H1 (cell line): ENCODE measurements around the gene CHD2. TPM values are rescaled to one million over a fixed set of nuclear protein-coding genes. Genes with fewer than 3 reads are reported as not detected.

Experiments used
- CTCF ChIA-PET: fragments of 300-600 bp; sonication (Branson Sonifier 250); formaldehyde crosslinking; loops from one replicate; lab custom pipeline; 2021; ENCODE audit not compliant: partially characterized antibody; lab: Charles Lee
- POLR2A ChIA-PET: fragments of 300-600 bp; sonication (Branson Sonifier 250); formaldehyde crosslinking; loops from one replicate; lab custom pipeline; 2021; ENCODE audit warnings: inconsistent platforms; ENCODE audit not compliant: partially characterized antibody; lab: Charles Lee
- DNase-seq, 2 experiments: peaks; one replicate each; pipeline versions ENCODE4 v3.0.0 to v3.0.0-alpha.2; 2010 to 2022; ENCODE audit warnings: low spot score in 2 of 2, low read depth in 1 of 2, mixed read lengths in 1 of 2
- FAIRE-seq: peaks from 2 replicates; lab custom pipeline; 2011; peaks lifted over from hg19 to GRCh38; lab: Jason Lieb, UNC
- H2AFZ ChIP-seq: 2 replicates; pipeline ENCODE4 v1.8.1; 2012; ENCODE audit warnings: low read length, inconsistent platforms
- H2AK5ac ChIP-seq: 2 replicates; pipeline ENCODE4 v1.6.1; 2013; ENCODE audit warnings: low read depth, low read length
- H2BK120ac ChIP-seq: replicated peaks from 2 replicates; pipeline ENCODE3; 2013; ENCODE audit warnings: low read depth, low read length, inconsistent platforms
- H2BK12ac ChIP-seq: 2 replicates; pipeline ENCODE4 v1.6.1; 2013; ENCODE audit warnings: low read depth, low read length
- H2BK15ac ChIP-seq: 2 replicates; pipeline ENCODE4 v1.6.1; 2013; ENCODE audit warnings: low read length
- H2BK20ac ChIP-seq: 2 replicates; pipeline ENCODE4 v1.6.1; 2013; ENCODE audit warnings: low read length
- H2BK5ac ChIP-seq: 2 replicates; pipeline ENCODE4 v1.6.1; 2013; ENCODE audit warnings: low read depth, low read length
- H3K14ac ChIP-seq: 2 replicates; pipeline ENCODE4 v1.6.1; 2013; ENCODE audit warnings: inconsistent platforms; ENCODE audit not compliant: insufficient read length
- H3K18ac ChIP-seq: 2 replicates; pipeline ENCODE4 v1.6.1; 2013; ENCODE audit warnings: low read length; ENCODE audit errors: extremely low read depth
- H3K23ac ChIP-seq: 2 replicates; pipeline ENCODE4 v1.6.1; 2013; ENCODE audit warnings: inconsistent platforms; ENCODE audit not compliant: insufficient read length
- H3K23me2 ChIP-seq: 2 replicates; pipeline ENCODE4 v1.6.1; 2013; ENCODE audit warnings: low read depth, low read length
- H3K27ac ChIP-seq: 2 replicates; pipeline ENCODE4 v1.6.1; 2011; ENCODE audit warnings: low read depth, low read length, inconsistent platforms
- H3K27me3 ChIP-seq, 4 experiments: replicated peaks in 1 of 4; 1 replicate in 1 of 4; 2 replicates in 3 of 4; pipeline versions ENCODE4 v1.6.1 to v1.8.1; 2011 to 2013; ENCODE audit warnings: low read length in 3 of 4, mild to moderate bottlenecking in 3 of 4, inconsistent platforms in 2 of 4, mixed read lengths in 2 of 4, moderate library complexity in 1 of 4; ENCODE audit not compliant: control insufficient read depth in 3 of 4, insufficient read depth in 3 of 4; ENCODE audit errors: extremely low read depth in 1 of 4
- H3K36me3 ChIP-seq, 4 experiments: 2 replicates each; pipeline versions ENCODE4 v1.6.1 to v1.8.1; 2011 to 2013; ENCODE audit warnings: mild to moderate bottlenecking in 4 of 4, low read length in 3 of 4, moderate library complexity in 2 of 4, control low read depth in 1 of 4, inconsistent platforms in 1 of 4; ENCODE audit not compliant: insufficient read depth in 4 of 4, control insufficient read depth in 2 of 4
- H3K4ac ChIP-seq: replicated peaks from 2 replicates; pipeline ENCODE3; 2013; ENCODE audit warnings: low read length, low read depth, mixed read lengths, inconsistent platforms; ENCODE audit not compliant: insufficient read length
- H3K4me1 ChIP-seq, 4 experiments: replicated peaks in 1 of 4; 1 replicate in 1 of 4; 2 replicates in 3 of 4; pipeline versions ENCODE4 v1.6.1 to v1.8.1; 2011 to 2013; ENCODE audit warnings: low read length in 3 of 4, inconsistent platforms in 2 of 4, mixed read lengths in 1 of 4; ENCODE audit not compliant: insufficient read depth in 4 of 4, control insufficient read depth in 3 of 4
- H3K4me2 ChIP-seq, 2 experiments: 2 replicates each; pipeline versions ENCODE4 v1.6.1 to v1.8.1; 2011 to 2013; ENCODE audit warnings: low read depth in 2 of 2, low read length in 2 of 2, control low read depth in 1 of 2, inconsistent platforms in 1 of 2, mild to moderate bottlenecking in 1 of 2; ENCODE audit not compliant: insufficient read depth in 1 of 2
- H3K4me3 ChIP-seq, 4 experiments: fragments of 200-600, 300-600 bp in 1 of 4; sonication (generic), shearing (Covaris generic), sonication (Bioruptor Twin) in 1 of 4; 2 replicates each; pipeline versions ENCODE4 v1.5.1 to v1.8.1; 2011 to 2016; ENCODE audit warnings: low read length in 4 of 4, low read depth in 3 of 4, control low read depth in 2 of 4, inconsistent platforms in 2 of 4, mild to moderate bottlenecking in 2 of 4, mixed read lengths in 1 of 4, moderate library complexity in 1 of 4; ENCODE audit not compliant: insufficient read depth in 2 of 4; ENCODE audit errors: extremely low read depth in 1 of 4
- H3K56ac ChIP-seq: replicated peaks from 2 replicates; pipeline ENCODE3; 2013; ENCODE audit warnings: low read depth, mild to moderate bottlenecking, mixed read lengths, low read length, inconsistent platforms; ENCODE audit not compliant: insufficient read length
- H3K79me1 ChIP-seq: 2 replicates; pipeline ENCODE4 v1.6.1; 2013; ENCODE audit warnings: low read depth, low read length, control low read depth
- H3K79me2 ChIP-seq, 2 experiments: 2 replicates each; pipeline versions ENCODE4 v1.6.1 to v1.8.1; 2012 to 2013; ENCODE audit warnings: low read length in 2 of 2, mild to moderate bottlenecking in 2 of 2, inconsistent platforms in 1 of 2; ENCODE audit not compliant: insufficient read depth in 2 of 2, control insufficient read depth in 1 of 2
- H3K9ac ChIP-seq, 4 experiments: replicated peaks in 1 of 4; 1 replicate in 1 of 4; 2 replicates in 3 of 4; pipeline versions ENCODE4 v1.6.1 to v1.8.1; 2011 to 2013; ENCODE audit warnings: low read depth in 3 of 4, low read length in 3 of 4, control low read depth in 2 of 4, mild to moderate bottlenecking in 2 of 4, moderate library complexity in 2 of 4, inconsistent platforms in 1 of 4; ENCODE audit errors: extremely low read depth in 1 of 4
- H3K9me3 ChIP-seq, 2 experiments: 2 replicates each; pipeline versions ENCODE4 v1.6.1 to v1.8.1; 2012 to 2013; ENCODE audit warnings: mild to moderate bottlenecking in 2 of 2, moderate library complexity in 2 of 2, control low read depth in 1 of 2, inconsistent platforms in 1 of 2, low read depth in 1 of 2, low read length in 1 of 2, mixed read lengths in 1 of 2; ENCODE audit not compliant: insufficient read depth in 2 of 2
- H4K20me1 ChIP-seq, 2 experiments: replicated peaks in 1 of 2; 2 replicates each; pipeline versions ENCODE3 to v1.8.1; 2011 to 2013; ENCODE audit warnings: inconsistent platforms in 2 of 2, low read length in 2 of 2, mild to moderate bottlenecking in 1 of 2; ENCODE audit not compliant: insufficient read depth in 2 of 2, control insufficient read depth in 1 of 2
- H4K5ac ChIP-seq: 2 replicates; pipeline ENCODE4 v1.6.1; 2013; ENCODE audit warnings: low read length, low read depth, mixed read lengths, inconsistent platforms; ENCODE audit not compliant: insufficient read length
- H4K8ac ChIP-seq: 2 replicates; pipeline ENCODE4 v1.8.0; 2013; ENCODE audit warnings: mild to moderate bottlenecking, moderate library complexity, low read length, inconsistent platforms; ENCODE audit not compliant: insufficient read depth; ENCODE audit errors: extremely low read depth
- H4K91ac ChIP-seq: replicated peaks from 2 replicates; pipeline ENCODE3; 2013; ENCODE audit warnings: low read length, mixed read lengths, inconsistent platforms; ENCODE audit not compliant: insufficient read length
- ASH2L ChIP-seq: fragments of 200-600, 300-600 bp; sonication (generic); IDR thresholded peaks from one replicate; pipeline ENCODE4 v1.7.1; 2017; ENCODE audit warnings: low read length
- CBX8 ChIP-seq: fragments of 300-800, 300-1000 bp; sonication (generic); IDR thresholded peaks from 2 replicates; pipeline ENCODE4 v1.7.1; 2016; ENCODE audit warnings: low read depth, low read length, borderline replicate concordance
- EP300 ChIP-seq, 2 experiments: IDR thresholded peaks; 1 replicate in 1 of 2; 2 replicates in 1 of 2; pipeline ENCODE4 v1.6.1; 2011 to 2012; ENCODE audit warnings: low read depth in 2 of 2, low read length in 2 of 2, mild to moderate bottlenecking in 2 of 2, borderline replicate concordance in 1 of 2, inconsistent platforms in 1 of 2, moderate library complexity in 1 of 2
- FOSL1 ChIP-seq: IDR thresholded peaks from 2 replicates; pipeline ENCODE4 v1.6.1; 2011; ENCODE audit warnings: mild to moderate bottlenecking, low read depth, low read length, moderate library complexity; ENCODE audit not compliant: insufficient read depth
- HDAC6 ChIP-seq: IDR thresholded peaks from one replicate; pipeline ENCODE4 v1.7.1; 2012; ENCODE audit warnings: low read depth, mild to moderate bottlenecking, inconsistent platforms, low read length, moderate library complexity
- KDM4A ChIP-seq: IDR thresholded peaks from one replicate; pipeline ENCODE4 v1.7.1; 2012; ENCODE audit warnings: low read depth, mild to moderate bottlenecking, moderate library complexity, low read length, inconsistent platforms; ENCODE audit not compliant: severe bottlenecking
- KDM5A ChIP-seq: fragments of 200-600 bp; IDR thresholded peaks from 2 replicates; pipeline ENCODE4 v1.7.1; 2012; ENCODE audit warnings: mild to moderate bottlenecking, low read length, inconsistent platforms, mixed read lengths
- SAP30 ChIP-seq: fragments of 300-600 bp; sonication (generic); IDR thresholded peaks from 2 replicates; pipeline ENCODE4 v1.7.1; 2012; ENCODE audit warnings: low read length, moderate library complexity, mild to moderate bottlenecking, inconsistent platforms; ENCODE audit not compliant: insufficient read depth, insufficient replicate concordance
- SIN3A ChIP-seq, 2 experiments: IDR thresholded peaks in 1 of 2; conservative IDR thresholded peaks in 1 of 2; 2 replicates each; pipeline ENCODE4 v1.6.1; 2011 to 2012; ENCODE audit warnings: low read length in 2 of 2, improper control_type of control experiment in 1 of 2, low read depth in 1 of 2, mild to moderate bottlenecking in 1 of 2
- WGBS, 2 experiments: shearing (Covaris generic) in 1 of 2; methylation state at CpG; one replicate each; pipeline versions ENCODE4 v1.1.6 to v1.1.7; 2013 to 2015; ENCODE audit warnings: low lambda C conversion rate in 2 of 2, mixed read lengths in 2 of 2, inconsistent platforms in 1 of 2, low coverage in 1 of 2, missing lambda C conversion rate in 1 of 2; ENCODE audit not compliant: insufficient replicate concordance in 2 of 2, insufficient coverage in 1 of 2, insufficient read length in 1 of 2; ENCODE audit errors: extremely low coverage in 1 of 2, missing lambda C conversion rate in 1 of 2; 5-methylcytosine and 5-hydroxymethylcytosine counted together
- polyA plus RNA-seq, 7 experiments: library from polyadenylated mRNA; depleted of rRNA in 3 of 7; stranded (reverse) in 5 of 7; unstranded in 2 of 7; fragments of >200 nt in 5 of 7; fragments of 200-250 nt in 2 of 7; gene quantifications; 1 replicate in 5 of 7; 2 replicates in 1 of 7; 4 replicates in 1 of 7; pipeline versions ENCODE4 v1.2.1 to v1.2.3, GENCODE V29; 2011 to 2013; ENCODE audit warnings: missing spikeins in 2 of 7, mixed read lengths in 2 of 7
- total RNA-seq: library from RNA; stranded (reverse); fragmentation: NEBNext Ultra II Directional; extraction: Animal tissue kit (Norgen Biotek cat#: 25700); gene quantifications from 2 replicates; pipeline ENCODE4 v1.2.1, GENCODE V29; 2021
- TF ChIP-seq, protein P1 (sequence below): IDR thresholded peaks from 2 replicates; pipeline ENCODE4 v1.6.1; 2011; ENCODE audit warnings: low read depth, mild to moderate bottlenecking, low read length; ENCODE audit not compliant: insufficient read depth
- TF ChIP-seq, protein P2 (sequence below): IDR thresholded peaks from 2 replicates; pipeline ENCODE4 v1.6.1; 2011; ENCODE audit warnings: low read length, improper control_type of control experiment

The CHD2 gene
- total and polyA plus RNA-seq, 2 of the 8 experiments (the other 6 are each of a cell fraction or from before 2014, with no cell fraction given), result 28.8 to 70.0 TPM

GRCh38 chr15:92908713-92909057 is 8.6 kb downstream of the CHD2 start:
- Histone ChIP-seq H4K91ac (no peak overlapping the region), H4K5ac (no peak overlapping the region), H3K9ac (no peak overlapping the region), H3K56ac (no peak overlapping the region), H3K4me2 (no peak overlapping the region), H3K23me2 (no peaks in the 10 kb centered on the region; the same call in 1 of the 2 replicates), H2BK120ac (no peak overlapping the region), H3K27me3 (no peaks in the 10 kb centered on the region), H2BK5ac (no peak overlapping the region), H2BK15ac (no peak overlapping the region), H2AK5ac (no peak overlapping the region), H3K27ac (no peak overlapping the region), H3K14ac (no peak overlapping the region), H3K23ac (no peak overlapping the region), H2AFZ (no peak overlapping the region), H3K36me3 (peaks cover 0 to 13% (median 0%) of the 10 kb centered on the region in 4 experiments; a peak in 1 of 8 replicates), H3K18ac (no peak overlapping the region), H3K4me1 (peaks cover 0 to 13% (median 5%) of the 10 kb centered on the region in 4 experiments; a peak in 6 of 7 replicates), H4K20me1 (peaks cover 35 to 39% of the 10 kb centered on the region in 2 experiments), H3K4ac (no peak overlapping the region), H2BK20ac (no peak overlapping the region), H3K79me1 (peaks cover 5% of the 10 kb centered on the region; the same call in 1 of the 2 replicates), H3K4me3 (no peak overlapping the region), H4K8ac (no peak overlapping the region), H3K9me3 (no peaks in the 10 kb centered on the region), H3K79me2 (peaks cover 28 to 96% of the 10 kb centered on the region in 2 experiments), H2BK12ac (no peak overlapping the region)
- no peak for DNase-seq
- WGBS, 2 experiments, result 91% methylated on average over 6 of the region's 6 CpGs; no CpG with 5 or more reads in 1 of the 2 experiments
- ChIA-PET CTCF (interaction anchor here (0.9 to 4.2 kb wide), 8 partner anchors 9 to 110 kb away, joined by 3 to 31 read pairs (median 6); no protein-coding TSS in a partner anchor), POLR2A (interaction anchor here (0.9 to 4.4 kb wide), 10 partner anchors 9 to 100 kb away, joined by 3 to 26 read pairs (median 8); partner anchors contain the start of gene CHD2)
- FAIRE-seq, result no peak
- TF ChIP-seq KDM5A (no peak), FOSL1 (no peak), ASH2L (no peak), SIN3A (conservative IDR thresholded peaks at IDR 0.05 in 1 of 2, IDR thresholded peaks at IDR 0.05 in 1 of 2; ENCODE audit: low read depth in 1 of 2, low read length in 2 of 2) (no peak), KDM4A (no peak), EP300 (IDR thresholded peaks at IDR 0.05; ENCODE audit: borderline replicate concordance in 1 of 2, low read depth in 2 of 2, low read length in 2 of 2) (no peak), SAP30 (no peak), HDAC6 (no peak), CBX8 (no peak)
- TF ChIP-seq, protein P1, sequence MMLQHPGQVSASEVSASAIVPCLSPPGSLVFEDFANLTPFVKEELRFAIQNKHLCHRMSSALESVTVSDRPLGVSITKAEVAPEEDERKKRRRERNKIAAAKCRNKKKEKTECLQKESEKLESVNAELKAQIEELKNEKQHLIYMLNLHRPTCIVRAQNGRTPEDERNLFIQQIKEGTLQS, result no peak
- TF ChIP-seq, protein P2, sequence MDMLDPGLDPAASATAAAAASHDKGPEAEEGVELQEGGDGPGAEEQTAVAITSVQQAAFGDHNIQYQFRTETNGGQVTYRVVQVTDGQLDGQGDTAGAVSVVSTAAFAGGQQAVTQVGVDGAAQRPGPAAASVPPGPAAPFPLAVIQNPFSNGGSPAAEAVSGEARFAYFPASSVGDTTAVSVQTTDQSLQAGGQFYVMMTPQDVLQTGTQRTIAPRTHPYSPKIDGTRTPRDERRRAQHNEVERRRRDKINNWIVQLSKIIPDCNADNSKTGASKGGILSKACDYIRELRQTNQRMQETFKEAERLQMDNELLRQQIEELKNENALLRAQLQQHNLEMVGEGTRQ, result no peak
